GM12878 (cell line): ENCODE measurements around the gene SVIL. TPM values are rescaled to one million over a fixed set of nuclear protein-coding genes. Genes with fewer than 3 reads are reported as not detected.
A peak's percentile ranks its signal among the peaks of the same experiment; 100 is the strongest.

Experiments
- ATAC-seq: fragments of 200-7000 bp; cut with Tn5 transposase; 3 replicates; pipeline ENCODE4 v1.9.1; 2020; ENCODE audit warnings: mild to moderate bottlenecking, moderate library complexity
- BruUV-seq: library from RNA; stranded (reverse); fragments of 400-500 nt; replicated peaks from 2 replicates; lab custom pipeline; 2021; lab: Mats Ljungman, UMichigan
- CTCF ChIA-PET: fragments of 300-600 bp; sonication (Branson Sonifier 250); formaldehyde crosslinking; extraction: SDS; loops from one replicate; lab custom pipeline; 2021; ENCODE audit warnings: inconsistent platforms; lab: Yijun Ruan, JAX
- POLR2A ChIA-PET: fragments of 350-600 bp; formaldehyde crosslinking; extraction: SDS; loops from one replicate; lab custom pipeline; 2021; ENCODE audit warnings: inconsistent platforms; lab: Charles Lee
- RAD21 ChIA-PET: fragments of 300-600 bp; sonication (Branson Sonifier 250); formaldehyde crosslinking; loops from one replicate; lab custom pipeline; 2023; ENCODE audit warnings: antibody characterized with exemption; ENCODE audit not compliant: unreplicated experiment; lab: Charles Lee
- SMC1A ChIA-PET: fragments of 300-600 bp; sonication (Branson Sonifier 250); formaldehyde crosslinking; loops from one replicate; lab custom pipeline; 2023; ENCODE audit not compliant: unreplicated experiment, uncharacterized antibody; lab: Charles Lee
- DNase-seq: peaks from one replicate; pipeline ENCODE4 v3.0.0-alpha.2; 2011; ENCODE audit warnings: low read depth, low spot score
- FAIRE-seq: peaks from 3 replicates; lab custom pipeline; 2011; peaks lifted over from hg19 to GRCh38; lab: Jason Lieb, UNC
- H2AFZ ChIP-seq: 2 replicates; pipeline ENCODE4 v1.6.0; 2011; ENCODE audit warnings: low read depth, low read length, control low read depth; ENCODE audit not compliant: control insufficient read depth
- H3K27ac ChIP-seq: 2 replicates; pipeline ENCODE4 v1.5.1; 2011; ENCODE audit warnings: control low read depth; ENCODE audit not compliant: control insufficient read depth, insufficient read depth
- H3K27me3 ChIP-seq, 2 experiments: replicated peaks in 1 of 2; 2 replicates each; pipeline versions ENCODE4 v1.6.0 to v1.6.1; 2011; ENCODE audit warnings: low read length in 1 of 2; ENCODE audit not compliant: control insufficient read depth in 2 of 2, insufficient read depth in 2 of 2
- H3K36me3 ChIP-seq, 2 experiments: 2 replicates each; pipeline ENCODE4 v1.5.1; 2011; ENCODE audit warnings: low read length in 1 of 2; ENCODE audit not compliant: control insufficient read depth in 2 of 2, insufficient read depth in 2 of 2
- H3K4me1 ChIP-seq: 2 replicates; pipeline ENCODE4 v1.6.1; 2011; ENCODE audit warnings: mild to moderate bottlenecking, low read length, moderate library complexity, mixed read lengths; ENCODE audit not compliant: control insufficient read depth, insufficient read depth
- H3K4me2 ChIP-seq: 2 replicates; pipeline ENCODE4 v1.6.0; 2011; ENCODE audit warnings: control low read depth; ENCODE audit not compliant: control insufficient read depth, insufficient read depth
- H3K4me3 ChIP-seq: fragments of 200-600 bp; sonication (generic); 2 replicates; pipeline ENCODE4 v1.5.1; 2016
- H3K79me2 ChIP-seq: 2 replicates; pipeline ENCODE4 v1.6.0; 2011; ENCODE audit warnings: low read length; ENCODE audit not compliant: control insufficient read depth, insufficient read depth
- H3K9ac ChIP-seq: 2 replicates; pipeline ENCODE4 v1.8.0; 2011; ENCODE audit warnings: low read length, control low read depth, mixed read lengths; ENCODE audit not compliant: control insufficient read depth, insufficient read depth
- H3K9me3 ChIP-seq: replicated peaks from 3 replicates; pipeline ENCODE4 v1.5.1; 2011; ENCODE audit warnings: mild to moderate bottlenecking, low read length; ENCODE audit not compliant: control insufficient read depth, insufficient read depth
- H4K20me1 ChIP-seq: 2 replicates; pipeline ENCODE4 v1.6.0; 2011; ENCODE audit not compliant: control insufficient read depth, insufficient read depth
- CBFB ChIP-seq: IDR thresholded peaks from 2 replicates; pipeline ENCODE4 v1.6.1; 2016; ENCODE audit warnings: antibody characterized with exemption, low read depth
- CHD4 ChIP-seq: fragments of 200-600 bp; sonication (generic); IDR thresholded peaks from 2 replicates; pipeline ENCODE4 v1.6.1; 2016; ENCODE audit warnings: mild to moderate bottlenecking
- IKZF1 ChIP-seq: fragments of 450-650 bp; conservative IDR thresholded peaks from 2 replicates; pipeline ENCODE4 v1.6.1; 2017; ENCODE audit warnings: antibody characterized with exemption, mild to moderate bottlenecking
- KDM1A ChIP-seq: fragments of 200-600 bp; sonication (generic); IDR thresholded peaks from 2 replicates; pipeline ENCODE4 v1.6.1; 2016; ENCODE audit warnings: borderline replicate concordance
- MTA2 ChIP-seq: fragments of 450-650 bp; IDR thresholded peaks from 2 replicates; pipeline ENCODE4 v1.6.1; 2016; ENCODE audit warnings: low read depth, mild to moderate bottlenecking, moderate library complexity
- NFYA ChIP-seq: IDR thresholded peaks from 2 replicates; pipeline ENCODE4 v1.6.1; 2011; ENCODE audit warnings: low read depth, mild to moderate bottlenecking, low read length, improper control_type of control experiment, borderline replicate concordance
- NR2C2 ChIP-seq: IDR thresholded peaks from 2 replicates; pipeline ENCODE4 v1.6.1; 2011; ENCODE audit warnings: borderline replicate concordance, low read depth; ENCODE audit not compliant: control insufficient read depth, insufficient read length
- RELA ChIP-seq: fragments of 450-650 bp; IDR thresholded peaks from 2 replicates; pipeline ENCODE4 v1.8.0; 2014; ENCODE audit warnings: borderline replicate concordance; ENCODE audit not compliant: partially characterized antibody
- SIX5 ChIP-seq: IDR thresholded peaks from 2 replicates; pipeline ENCODE4 v1.6.1; 2011; ENCODE audit warnings: mild to moderate bottlenecking, low read depth, low read length, moderate library complexity; ENCODE audit not compliant: severe bottlenecking
- STAT3 ChIP-seq: IDR thresholded peaks from 2 replicates; pipeline ENCODE4 v1.6.1; 2011; ENCODE audit warnings: low read depth, low read length, improper control_type of control experiment
- ZBED1 ChIP-seq: IDR thresholded peaks from 2 replicates; pipeline ENCODE4 v1.6.1; 2016; ENCODE audit warnings: borderline replicate concordance
- ZBTB4 ChIP-seq: fragments of 450-650 bp; formaldehyde crosslinking; IDR thresholded peaks from 2 replicates; pipeline ENCODE4 v1.4.0; 2022; ENCODE audit warnings: mild to moderate bottlenecking, moderate library complexity
- WGBS: methylation state at CpG from one replicate; pipeline ENCODE4 v1.1.6; 2016; ENCODE audit warnings: low lambda C conversion rate; ENCODE audit not compliant: insufficient replicate concordance, insufficient coverage; ENCODE audit errors: missing lambda C conversion rate; 5-methylcytosine and 5-hydroxymethylcytosine counted together
- in situ Hi-C: fragments of 300-500 bp; cut with MboI; formaldehyde crosslinking; loops from 9 replicates; pipeline ENCODE4 v1.14.3; 2018; ENCODE audit warnings: mixed read lengths
- intact Hi-C: fragments of 100-400 bp; cut with micrococcal nuclease; formaldehyde crosslinking; loops from one replicate; pipeline ENCODE4 v1.14.2; 2022; ENCODE audit not compliant: unreplicated experiment
- polyA plus RNA-seq, 11 experiments: library from polyadenylated mRNA; depleted of rRNA in 4 of 11; unstranded in 6 of 11; stranded (reverse) in 5 of 11; fragments of >200 nt; fragmentation: Nextera tagmentation in 4 of 11; fragmentation: Illumina TruSeq in 1 of 11; extraction: Ambion mirVana in 4 of 11; extraction: Trizol in 1 of 11; gene quantifications; 1 replicate in 1 of 11; 2 replicates in 10 of 11; pipeline versions ENCODE4 v1.2.1 to v1.2.3, GENCODE V29; 2011 to 2016; ENCODE audit warnings: inconsistent platforms in 2 of 11, missing spikeins in 2 of 11, low read depth in 1 of 11
- total RNA-seq, 4 experiments: library from RNA; depleted of rRNA in 3 of 4; stranded (reverse); fragments of >200 nt in 3 of 4; fragmentation: Illumina TruSeq in 1 of 4; extraction: Trizol in 1 of 4; gene quantifications; 2 replicates each; pipeline versions ENCODE4 v1.2.1 to v1.2.3, GENCODE V29; 2013 to 2021
- TF ChIP-seq, protein P1 (sequence below): fragments of 450-650 bp; IDR thresholded peaks from 2 replicates; pipeline ENCODE4 v1.6.1; 2016; ENCODE audit warnings: mild to moderate bottlenecking

The SVIL gene
- total and polyA plus RNA-seq, 10 of the 15 experiments (the other 5 are each of a cell fraction or from before 2014, with no cell fraction given): 0.22 to 1.9 (median 0.87) TPM

DNA sequence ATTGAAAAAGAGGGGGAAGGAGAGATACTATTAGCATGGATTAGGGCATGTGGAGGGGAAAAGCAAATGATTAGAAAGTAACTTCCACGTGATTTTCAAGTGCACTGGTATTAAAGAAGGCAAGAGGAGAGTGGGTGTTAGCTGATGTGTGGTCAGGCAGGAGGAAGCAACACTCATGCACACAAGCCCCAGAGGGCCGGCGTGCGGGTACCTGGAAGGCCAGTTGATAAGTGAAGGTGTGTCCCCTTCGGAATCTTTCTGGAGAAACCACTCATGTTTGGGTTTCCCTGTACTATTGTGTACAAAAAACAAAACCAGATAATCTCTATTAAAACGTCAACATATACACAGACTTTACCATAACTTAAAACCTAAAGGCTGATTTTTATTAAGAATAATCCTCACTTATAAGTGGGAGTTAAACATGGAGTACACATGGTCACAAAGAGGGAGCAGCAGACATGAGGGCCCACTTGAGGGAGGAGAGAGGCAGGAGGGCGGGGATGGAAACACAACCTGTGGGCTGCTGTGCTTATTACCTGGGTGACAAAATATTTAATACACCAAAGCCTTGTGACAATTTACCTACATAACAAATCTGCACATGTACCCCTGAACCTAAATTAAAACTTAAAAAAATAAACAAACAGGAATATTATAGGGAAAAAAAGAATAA is 98.9 kb downstream of the SVIL start:
- Histone ChIP-seq H3K36me3 (no peaks in the 10 kb centered on the region; a peak in 2 of 4 replicates), H2AFZ (no peak overlapping the region), H4K20me1 (no peaks in the 10 kb centered on the region), H3K4me2 (no peak overlapping the region), H3K79me2 (no peaks in the 10 kb centered on the region), H3K9me3 (no peaks in the 10 kb centered on the region), H3K4me1 (no peaks in the 10 kb centered on the region), H3K27ac (no peak overlapping the region), H3K27me3 (no peaks in the 10 kb centered on the region), H3K4me3 (no peak overlapping the region), H3K9ac (no peak overlapping the region)
- ChIA-PET RAD21 (no interaction called here), POLR2A (no interaction called here), SMC1A (interaction anchor here (1.8 to 1.9 kb wide), 2 partner anchors 11 to 19 kb away, joined by 4 to 6 read pairs; no protein-coding TSS in a partner anchor), CTCF (interaction anchor here (1.0 to 2.8 kb wide), 5 partner anchors 8 to 56 kb away, joined by 6 to 14 read pairs (median 6); no protein-coding TSS in a partner anchor)
- TF ChIP-seq STAT3 (no peak), IKZF1 (no peak), NR2C2 (no peak), KDM1A (no peak), SIX5 (no peak), NFYA (no peak), ZBED1 (no peak), CBFB (no peak), RELA (no peak), MTA2 (no peak), CHD4 (no peak), ZBTB4 (CRISPR knock-in tag) (no peak)
- TF ChIP-seq, protein P1, sequence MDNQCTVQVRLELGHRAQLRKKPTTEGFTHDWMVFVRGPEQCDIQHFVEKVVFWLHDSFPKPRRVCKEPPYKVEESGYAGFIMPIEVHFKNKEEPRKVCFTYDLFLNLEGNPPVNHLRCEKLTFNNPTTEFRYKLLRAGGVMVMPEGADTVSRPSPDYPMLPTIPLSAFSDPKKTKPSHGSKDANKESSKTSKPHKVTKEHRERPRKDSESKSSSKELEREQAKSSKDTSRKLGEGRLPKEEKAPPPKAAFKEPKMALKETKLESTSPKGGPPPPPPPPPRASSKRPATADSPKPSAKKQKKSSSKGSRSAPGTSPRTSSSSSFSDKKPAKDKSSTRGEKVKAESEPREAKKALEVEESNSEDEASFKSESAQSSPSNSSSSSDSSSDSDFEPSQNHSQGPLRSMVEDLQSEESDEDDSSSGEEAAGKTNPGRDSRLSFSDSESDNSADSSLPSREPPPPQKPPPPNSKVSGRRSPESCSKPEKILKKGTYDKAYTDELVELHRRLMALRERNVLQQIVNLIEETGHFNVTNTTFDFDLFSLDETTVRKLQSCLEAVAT: no peak
- ATAC-seq: peak; percentile 63
- intact Hi-C loops (no loop called here), in situ Hi-C loops (no loop called here)
- no TSS peak for BruUV-seq
- FAIRE-seq: no peak
- DNase-seq: no peak
- WGBS: 25% methylated on average over 7 of the region's 7 CpGs
